ENCODE data around the gene SIX4. TPM values are rescaled to one million over a fixed set of nuclear protein-coding genes. Genes with fewer than 3 reads are reported as not detected.
A peak's percentile ranks its signal among the peaks of the same experiment; 100 is the strongest.

The SIX4 gene
- polyA plus RNA-seq, 1 donor (not counting 4 experiments of a cell fraction or from before 2014, with no cell fraction given) = 4.5 TPM

- peak overlapping the region; percentile 80 for H3K27ac ChIP-seq (ENCODE audit: control insufficient read depth, insufficient read depth, low read length)
- H3K4me2 ChIP-seq (ENCODE audit: control insufficient read depth, extremely low read depth, insufficient read depth, low read depth, low read length) = peak overlapping the region; percentile 74
- DNase-seq (ENCODE audit: low read depth, low spot score) (no peak), FAIRE-seq (no peak)
- H3K9me1 ChIP-seq (ENCODE audit: control insufficient read depth, extremely low read depth, insufficient read depth, low read length) = no peaks in the 10 kb centered on the region
- H2AFZ ChIP-seq (ENCODE audit: control insufficient read depth, low read length) = peak overlapping the region; percentile 97
- H3K4me3 ChIP-seq (ENCODE audit: control insufficient read depth in 2 of 3, extremely low read depth in 1 of 3, insufficient read depth in 2 of 3, low read depth in 1 of 3, low read length in 3 of 3) = peak overlapping the region; percentile 61 to 97 (median 86)
- no peaks in the 10 kb centered on the region for H4K20me1 ChIP-seq (ENCODE audit: control insufficient read depth, extremely low read depth, insufficient read depth, low read length)
- peaks cover 1 to 7% of the 10 kb centered on the region in 2 experiments for H3K36me3 ChIP-seq (ENCODE audit: control insufficient read depth in 2 of 2, extremely low read depth in 1 of 2, insufficient read depth in 2 of 2, low read length in 2 of 2)
- H3K9ac ChIP-seq (ENCODE audit: control insufficient read depth, extremely low read depth, insufficient read depth, low read length) = peak overlapping the region; percentile 82
- H3K9me3 ChIP-seq (ENCODE audit: control insufficient read depth, low read depth, low read length) = no peaks in the 10 kb centered on the region
- H3K27me3 ChIP-seq (ENCODE audit: control insufficient read depth, extremely low read depth, insufficient read depth, low read length) = no peaks in the 10 kb centered on the region
- peaks cover 21% of the 10 kb centered on the region for H3K79me2 ChIP-seq (ENCODE audit: control insufficient read depth, insufficient read depth, low read length)
- dilution Hi-C loops (cut with MboI; ENCODE audit: extremely low pct_ligation_motif_present, low sequenced_read_pairs) = no loop called here
- peaks cover 4% of the 10 kb centered on the region for H3K4me1 ChIP-seq (ENCODE audit: control insufficient read depth, extremely low read depth, insufficient read depth, low read length)
- TF ChIP-seq, protein P1, sequence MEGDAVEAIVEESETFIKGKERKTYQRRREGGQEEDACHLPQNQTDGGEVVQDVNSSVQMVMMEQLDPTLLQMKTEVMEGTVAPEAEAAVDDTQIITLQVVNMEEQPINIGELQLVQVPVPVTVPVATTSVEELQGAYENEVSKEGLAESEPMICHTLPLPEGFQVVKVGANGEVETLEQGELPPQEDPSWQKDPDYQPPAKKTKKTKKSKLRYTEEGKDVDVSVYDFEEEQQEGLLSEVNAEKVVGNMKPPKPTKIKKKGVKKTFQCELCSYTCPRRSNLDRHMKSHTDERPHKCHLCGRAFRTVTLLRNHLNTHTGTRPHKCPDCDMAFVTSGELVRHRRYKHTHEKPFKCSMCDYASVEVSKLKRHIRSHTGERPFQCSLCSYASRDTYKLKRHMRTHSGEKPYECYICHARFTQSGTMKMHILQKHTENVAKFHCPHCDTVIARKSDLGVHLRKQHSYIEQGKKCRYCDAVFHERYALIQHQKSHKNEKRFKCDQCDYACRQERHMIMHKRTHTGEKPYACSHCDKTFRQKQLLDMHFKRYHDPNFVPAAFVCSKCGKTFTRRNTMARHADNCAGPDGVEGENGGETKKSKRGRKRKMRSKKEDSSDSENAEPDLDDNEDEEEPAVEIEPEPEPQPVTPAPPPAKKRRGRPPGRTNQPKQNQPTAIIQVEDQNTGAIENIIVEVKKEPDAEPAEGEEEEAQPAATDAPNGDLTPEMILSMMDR (optimal IDR thresholded peaks at IDR 0.05 in 1 of 3, IDR thresholded peaks at IDR 0.05 in 1 of 3, conservative IDR thresholded peaks at IDR 0.05 in 1 of 3; ENCODE audit: extremely low read depth in 1 of 3, insufficient read depth in 2 of 3, low read length in 3 of 3) = no peak
- TF ChIP-seq EZH2 (IDR thresholded peaks at IDR 0.05; ENCODE audit: low read length) = no peak
These were observed 840 bp downstream of the SIX4 start for GRCh38 chr14:60723116-60723906.

DNA sequence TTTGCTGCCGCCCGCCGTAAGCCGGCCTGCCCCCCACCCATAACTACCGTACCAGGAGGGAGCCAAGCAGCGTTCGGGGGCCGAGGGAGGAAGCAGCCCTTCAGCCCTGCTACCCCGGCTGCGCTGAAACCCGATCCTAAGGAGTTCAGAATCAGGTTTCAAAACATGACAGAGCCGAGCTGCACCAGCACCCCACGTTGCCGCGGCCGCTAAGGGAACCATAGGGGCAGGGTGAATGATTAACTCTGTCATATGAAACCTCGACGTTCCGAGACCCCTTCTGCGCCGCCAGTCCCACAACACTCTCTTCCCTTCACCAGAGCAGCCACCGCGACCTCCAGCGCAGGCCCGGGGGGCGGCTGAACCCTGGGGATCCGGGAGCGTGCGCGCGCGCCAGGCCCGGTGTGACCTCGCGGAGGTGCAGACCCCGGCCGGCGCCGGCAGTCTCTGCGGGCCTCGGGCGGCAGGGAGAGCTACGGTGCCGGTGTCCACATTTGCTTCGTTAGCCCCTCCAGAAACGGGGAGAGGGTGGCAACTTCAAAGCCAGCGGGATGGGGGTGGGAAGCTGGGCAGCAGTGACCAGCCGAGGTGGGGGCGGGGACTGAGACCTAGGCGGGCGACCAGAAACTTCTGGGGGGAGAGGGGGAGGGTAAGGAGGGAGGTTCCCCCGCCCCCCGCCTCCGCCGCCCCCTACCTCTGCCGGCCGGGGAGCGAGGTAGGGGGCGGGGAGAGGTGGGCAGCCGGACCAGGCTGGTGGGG is 1.6 kb downstream of the SIX4 start:
- H2AFZ ChIP-seq (ENCODE audit: control insufficient read depth, low read length) = peak overlapping the region; percentile 90
- FAIRE-seq = no peak

More for the DNA sequence above, 1.6 kb downstream of the SIX4 start:
- peaks cover 21% of the 10 kb centered on the region for H3K79me2 ChIP-seq (ENCODE audit: control insufficient read depth, insufficient read depth, low read length)
- no peak for TF ChIP-seq EZH2 (IDR thresholded peaks at IDR 0.05; ENCODE audit: low read length)
- TF ChIP-seq, protein P1 (optimal IDR thresholded peaks at IDR 0.05 in 1 of 3, IDR thresholded peaks at IDR 0.05 in 1 of 3, conservative IDR thresholded peaks at IDR 0.05 in 1 of 3; ENCODE audit: extremely low read depth in 1 of 3, insufficient read depth in 2 of 3, low read length in 3 of 3) = no peak
- H3K27ac ChIP-seq (ENCODE audit: control insufficient read depth, insufficient read depth, low read length) = peak overlapping the region; percentile 80
- H4K20me1 ChIP-seq (ENCODE audit: control insufficient read depth, extremely low read depth, insufficient read depth, low read length) = no peaks in the 10 kb centered on the region
- DNase-seq (ENCODE audit: low read depth, low spot score) = no peak
- H3K36me3 ChIP-seq (ENCODE audit: control insufficient read depth in 2 of 2, extremely low read depth in 1 of 2, insufficient read depth in 2 of 2, low read length in 2 of 2) = peaks cover 1 to 10% of the 10 kb centered on the region in 2 experiments
- no peaks in the 10 kb centered on the region for H3K27me3 ChIP-seq (ENCODE audit: control insufficient read depth, extremely low read depth, insufficient read depth, low read length)
- dilution Hi-C loops (cut with MboI; ENCODE audit: extremely low pct_ligation_motif_present, low sequenced_read_pairs) = no loop called here
- peak overlapping the region; percentile 61 to 97 (median 86) for H3K4me3 ChIP-seq (ENCODE audit: control insufficient read depth in 2 of 3, extremely low read depth in 1 of 3, insufficient read depth in 2 of 3, low read depth in 1 of 3, low read length in 3 of 3)
- peak overlapping the region; percentile 92 for H3K4me2 ChIP-seq (ENCODE audit: control insufficient read depth, extremely low read depth, insufficient read depth, low read depth, low read length)
- H3K9me3 ChIP-seq (ENCODE audit: control insufficient read depth, low read depth, low read length) = no peaks in the 10 kb centered on the region
- peaks cover 4% of the 10 kb centered on the region for H3K4me1 ChIP-seq (ENCODE audit: control insufficient read depth, extremely low read depth, insufficient read depth, low read length)
- H3K9ac ChIP-seq (ENCODE audit: control insufficient read depth, extremely low read depth, insufficient read depth, low read length) = peak overlapping the region; percentile 82
- no peaks in the 10 kb centered on the region for H3K9me1 ChIP-seq (ENCODE audit: control insufficient read depth, extremely low read depth, insufficient read depth, low read length)

All from keratinocyte (primary cell).